Panc1 (cell line): Measurements from ENCODE around the gene IL13.

Source experiments
- POLR2AphosphoS5 ChIP-seq: IDR thresholded peaks from 2 replicates; pipeline ENCODE4 v1.6.1; 2012; ENCODE audit warnings: mild to moderate bottlenecking, low read depth, low read length, moderate library complexity
- REST ChIP-seq, 2 experiments: IDR thresholded peaks; 2 replicates each; pipeline ENCODE4 v1.6.1; 2011 to 2012; ENCODE audit warnings: low read depth in 2 of 2, control low read depth in 1 of 2, low read length in 1 of 2, mild to moderate bottlenecking in 1 of 2, moderate library complexity in 1 of 2; ENCODE audit not compliant: insufficient read depth in 1 of 2
- TF ChIP-seq, protein P1 (sequence below): fragments of 450-650 bp; IDR thresholded peaks from 2 replicates; pipeline ENCODE4 v1.5.1; 2017; ENCODE audit warnings: mild to moderate bottlenecking

GRCh38 chr5:132658381-132659302 is 669 bp downstream of the IL13 start:
- TF ChIP-seq, protein P1, sequence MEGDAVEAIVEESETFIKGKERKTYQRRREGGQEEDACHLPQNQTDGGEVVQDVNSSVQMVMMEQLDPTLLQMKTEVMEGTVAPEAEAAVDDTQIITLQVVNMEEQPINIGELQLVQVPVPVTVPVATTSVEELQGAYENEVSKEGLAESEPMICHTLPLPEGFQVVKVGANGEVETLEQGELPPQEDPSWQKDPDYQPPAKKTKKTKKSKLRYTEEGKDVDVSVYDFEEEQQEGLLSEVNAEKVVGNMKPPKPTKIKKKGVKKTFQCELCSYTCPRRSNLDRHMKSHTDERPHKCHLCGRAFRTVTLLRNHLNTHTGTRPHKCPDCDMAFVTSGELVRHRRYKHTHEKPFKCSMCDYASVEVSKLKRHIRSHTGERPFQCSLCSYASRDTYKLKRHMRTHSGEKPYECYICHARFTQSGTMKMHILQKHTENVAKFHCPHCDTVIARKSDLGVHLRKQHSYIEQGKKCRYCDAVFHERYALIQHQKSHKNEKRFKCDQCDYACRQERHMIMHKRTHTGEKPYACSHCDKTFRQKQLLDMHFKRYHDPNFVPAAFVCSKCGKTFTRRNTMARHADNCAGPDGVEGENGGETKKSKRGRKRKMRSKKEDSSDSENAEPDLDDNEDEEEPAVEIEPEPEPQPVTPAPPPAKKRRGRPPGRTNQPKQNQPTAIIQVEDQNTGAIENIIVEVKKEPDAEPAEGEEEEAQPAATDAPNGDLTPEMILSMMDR: no peak
- TF ChIP-seq POLR2AphosphoS5: no peak
- TF ChIP-seq REST (IDR thresholded peaks at IDR 0.05; ENCODE audit: insufficient read depth in 1 of 2, low read depth in 2 of 2, low read length in 1 of 2): no peak
